WERI-Rb-1 (cell line): Measurements from ENCODE around the gene SHC3.

Source experiments
- DNase-seq: peaks from one replicate; pipeline ENCODE4 v3.0.0-alpha.2; 2020
- H3K27ac ChIP-seq: fragments of 250-450 bp; sonication (Bioruptor Pico); 2 replicates; pipeline ENCODE4 v1.5.1; 2020; ENCODE audit warnings: mild to moderate bottlenecking, moderate library complexity
- H3K27me3 ChIP-seq: fragments of 250-450 bp; sonication (Bioruptor Pico); 2 replicates; pipeline ENCODE4 v1.5.1; 2021; ENCODE audit warnings: mild to moderate bottlenecking, low read depth, moderate library complexity; ENCODE audit not compliant: insufficient read depth, severe bottlenecking
- H3K36me3 ChIP-seq: fragments of 250-450 bp; sonication (Bioruptor Pico); 2 replicates; pipeline ENCODE4 v1.5.1; 2020; ENCODE audit warnings: mild to moderate bottlenecking, moderate library complexity
- H3K4me3 ChIP-seq: 2 replicates; pipeline ENCODE4 v1.5.1; 2011; ENCODE audit warnings: low read depth, mild to moderate bottlenecking, control low read depth, low read length
- H3K9me3 ChIP-seq: fragments of 250-450 bp; sonication (Bioruptor Pico); 2 replicates; pipeline ENCODE4 v1.5.1; 2021; ENCODE audit warnings: mild to moderate bottlenecking, moderate library complexity; ENCODE audit not compliant: severe bottlenecking
- TF ChIP-seq, protein P1 (sequence below): IDR thresholded peaks from 2 replicates; pipeline ENCODE4 v1.5.1; 2011; ENCODE audit warnings: low read depth, mild to moderate bottlenecking, control low read depth, inconsistent platforms, low read length

Gene SHC3

DNA sequence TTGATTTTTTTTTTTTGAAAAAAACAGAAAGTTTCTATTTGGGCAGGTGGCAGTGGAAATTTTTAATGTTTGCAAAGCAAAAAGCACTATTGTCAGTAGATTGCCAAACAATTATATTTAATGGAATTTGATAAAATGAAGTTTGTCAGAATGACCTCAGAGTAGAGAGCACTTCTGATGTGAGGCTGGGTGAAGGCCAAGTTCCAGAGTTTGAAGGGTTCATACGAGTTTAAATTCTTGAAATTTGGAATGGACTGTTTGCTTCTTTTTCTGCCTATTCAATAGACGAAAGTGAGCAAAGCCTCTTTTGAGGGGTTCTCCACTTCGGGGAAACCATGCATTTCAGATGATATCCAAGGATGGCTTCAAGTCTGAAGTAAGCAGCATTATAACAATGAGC lies 7.4 kb downstream of the SHC3 start:
- Histone ChIP-seq H3K9me3 (no peaks in the 10 kb centered on the region), H3K27me3 (no peaks in the 10 kb centered on the region), H3K27ac (no peak overlapping the region), H3K36me3 (no peaks in the 10 kb centered on the region), H3K4me3 (no peak overlapping the region)
- TF ChIP-seq, protein P1, sequence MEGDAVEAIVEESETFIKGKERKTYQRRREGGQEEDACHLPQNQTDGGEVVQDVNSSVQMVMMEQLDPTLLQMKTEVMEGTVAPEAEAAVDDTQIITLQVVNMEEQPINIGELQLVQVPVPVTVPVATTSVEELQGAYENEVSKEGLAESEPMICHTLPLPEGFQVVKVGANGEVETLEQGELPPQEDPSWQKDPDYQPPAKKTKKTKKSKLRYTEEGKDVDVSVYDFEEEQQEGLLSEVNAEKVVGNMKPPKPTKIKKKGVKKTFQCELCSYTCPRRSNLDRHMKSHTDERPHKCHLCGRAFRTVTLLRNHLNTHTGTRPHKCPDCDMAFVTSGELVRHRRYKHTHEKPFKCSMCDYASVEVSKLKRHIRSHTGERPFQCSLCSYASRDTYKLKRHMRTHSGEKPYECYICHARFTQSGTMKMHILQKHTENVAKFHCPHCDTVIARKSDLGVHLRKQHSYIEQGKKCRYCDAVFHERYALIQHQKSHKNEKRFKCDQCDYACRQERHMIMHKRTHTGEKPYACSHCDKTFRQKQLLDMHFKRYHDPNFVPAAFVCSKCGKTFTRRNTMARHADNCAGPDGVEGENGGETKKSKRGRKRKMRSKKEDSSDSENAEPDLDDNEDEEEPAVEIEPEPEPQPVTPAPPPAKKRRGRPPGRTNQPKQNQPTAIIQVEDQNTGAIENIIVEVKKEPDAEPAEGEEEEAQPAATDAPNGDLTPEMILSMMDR, result no peak
- DNase-seq, result no peak

DNA sequence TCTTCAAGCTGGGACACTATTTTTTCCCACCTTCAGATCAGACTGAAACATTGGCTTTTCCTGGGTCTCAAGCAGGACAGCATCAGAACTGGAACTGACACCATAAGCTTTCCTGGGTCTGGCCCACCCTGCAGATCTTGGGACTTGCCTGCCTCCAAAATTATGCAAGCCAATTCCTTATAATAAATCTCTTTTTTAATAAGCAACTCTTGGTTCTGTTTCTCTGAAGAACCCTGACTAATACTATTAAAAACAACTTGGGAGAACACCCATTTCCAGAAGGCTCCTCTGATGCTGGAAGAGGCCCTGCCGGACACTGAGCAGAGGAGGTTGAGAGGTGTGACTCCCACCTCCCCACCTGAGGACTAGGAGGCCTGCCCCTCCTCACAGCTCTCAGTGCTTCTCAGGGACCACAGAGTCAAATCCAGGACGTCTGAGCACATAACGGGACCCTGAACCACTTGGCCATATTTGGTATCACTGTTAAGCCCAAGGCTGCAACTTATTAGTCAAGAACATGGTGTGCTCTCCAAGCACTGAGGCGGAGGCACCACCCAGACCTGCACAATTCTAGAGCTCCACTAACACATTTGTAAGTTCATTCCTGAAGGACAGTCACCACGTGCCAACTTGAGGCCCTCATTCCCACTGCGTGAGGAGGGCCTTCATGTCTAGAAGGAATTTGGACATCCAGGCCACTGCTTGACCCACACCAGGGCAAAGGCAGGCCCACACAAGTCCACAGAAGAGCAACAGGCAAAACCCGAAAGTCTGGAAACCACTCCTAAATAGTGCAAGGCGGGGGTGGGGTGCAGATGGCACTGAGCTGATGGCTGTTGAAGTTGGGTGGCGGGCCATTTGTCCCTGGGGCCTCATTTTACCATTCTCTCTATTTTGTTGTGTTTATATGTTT lies 9.5 kb downstream of the SHC3 start:
- no peak overlapping the region for H3K27ac ChIP-seq
- H3K9me3 ChIP-seq, result no peaks in the 10 kb centered on the region
- H3K36me3 ChIP-seq, result no peaks in the 10 kb centered on the region
- TF ChIP-seq, protein P1, result no peak
- DNase-seq, result no peak
- no peak overlapping the region for H3K4me3 ChIP-seq
- no peaks in the 10 kb centered on the region for H3K27me3 ChIP-seq

DNA sequence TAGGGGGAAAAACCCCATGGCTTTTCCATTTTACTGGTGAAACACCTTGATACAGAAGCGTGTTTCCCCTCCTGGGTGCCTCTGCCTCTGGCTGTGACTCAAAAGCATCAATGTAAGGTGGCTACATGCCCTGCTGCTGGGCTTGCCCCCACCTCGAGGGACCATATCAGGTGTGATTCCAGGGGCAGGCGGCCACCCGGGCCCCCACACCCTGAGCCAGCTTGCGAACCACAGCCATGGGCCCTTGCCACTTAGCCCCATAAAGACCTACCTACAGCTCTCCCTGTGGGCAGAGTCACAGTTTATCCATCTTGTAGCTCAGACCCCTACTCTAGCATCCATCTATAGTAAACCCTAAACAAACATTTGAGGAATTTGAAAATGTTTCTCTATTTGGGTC lies 10.8 kb downstream of the SHC3 start:
- no peak for DNase-seq
- Histone ChIP-seq H3K27me3 (no peaks in the 10 kb centered on the region), H3K4me3 (no peak overlapping the region), H3K27ac (no peak overlapping the region), H3K36me3 (no peaks in the 10 kb centered on the region), H3K9me3 (no peaks in the 10 kb centered on the region)
- TF ChIP-seq, protein P1, result no peak

DNA sequence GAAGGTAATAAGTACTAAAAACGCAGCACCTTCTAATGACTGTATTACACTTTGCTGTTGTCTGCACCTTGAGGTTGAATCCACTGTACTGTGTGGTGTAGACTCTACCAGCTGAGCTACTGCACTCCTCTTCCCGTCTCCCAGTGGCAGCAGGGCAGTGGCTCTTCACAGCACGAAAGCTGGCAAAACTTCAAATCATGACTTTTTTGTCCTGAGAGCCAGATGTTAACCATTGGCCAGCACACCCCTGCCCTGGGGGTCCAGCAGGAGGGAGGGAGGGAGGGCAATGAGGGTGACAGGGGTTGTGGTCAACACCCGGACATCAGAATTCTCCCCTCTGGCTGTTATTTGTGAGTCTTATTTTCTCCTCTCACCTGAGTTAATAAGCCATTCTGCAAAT lies 11.8 kb downstream of the SHC3 start:
- no peaks in the 10 kb centered on the region for H3K36me3 ChIP-seq
- H3K4me3 ChIP-seq, result no peak overlapping the region
- DNase-seq, result no peak
- no peaks in the 10 kb centered on the region for H3K9me3 ChIP-seq
- no peak overlapping the region for H3K27ac ChIP-seq
- no peaks in the 10 kb centered on the region for H3K27me3 ChIP-seq
- TF ChIP-seq, protein P1, result no peak

DNA sequence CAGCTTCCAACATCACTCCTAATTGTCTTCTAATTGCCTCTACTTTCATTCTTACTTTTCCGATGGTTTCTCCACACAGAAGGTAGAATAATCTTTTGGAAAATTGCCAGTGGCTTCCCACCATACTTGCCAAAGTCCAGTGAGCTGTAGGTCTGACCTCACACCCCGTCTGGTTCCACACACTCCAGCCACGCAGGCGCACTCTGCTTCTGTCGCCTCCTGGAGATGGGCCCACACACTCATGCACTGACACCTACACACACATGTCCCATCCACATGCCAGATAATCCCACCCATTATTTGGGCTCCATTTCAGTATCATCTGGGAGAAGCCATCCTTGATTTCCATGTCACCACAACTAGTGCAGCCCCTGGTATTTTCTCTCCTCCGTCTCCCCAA lies 12.7 kb downstream of the SHC3 start:
- Histone ChIP-seq H3K27me3 (no peaks in the 10 kb centered on the region), H3K4me3 (no peak overlapping the region), H3K36me3 (no peaks in the 10 kb centered on the region), H3K9me3 (no peaks in the 10 kb centered on the region), H3K27ac (no peak overlapping the region)
- DNase-seq, result no peak
- TF ChIP-seq, protein P1, result no peak

DNA sequence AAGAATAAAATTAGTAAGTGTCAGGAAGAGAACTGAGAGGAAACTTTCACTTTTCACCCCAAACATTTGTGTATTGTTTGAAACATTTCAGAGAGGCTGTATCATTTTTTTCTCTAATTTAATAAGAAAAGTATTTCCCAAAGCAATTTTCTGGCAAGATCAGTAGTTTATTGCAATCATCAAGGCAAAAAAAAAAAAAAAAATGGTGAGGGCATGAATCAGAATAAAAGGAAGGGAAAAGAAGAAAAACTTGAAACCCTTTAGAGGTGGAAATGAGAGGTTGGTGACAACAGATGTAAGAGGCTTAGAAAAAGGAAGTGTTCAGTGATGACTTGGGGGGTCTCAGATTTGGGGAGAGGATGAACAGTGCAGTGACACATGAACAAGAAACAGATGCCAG lies 13.3 kb downstream of the SHC3 start:
- no peaks in the 10 kb centered on the region for H3K9me3 ChIP-seq
- H3K4me3 ChIP-seq, result no peak overlapping the region
- H3K27ac ChIP-seq, result no peak overlapping the region
- H3K36me3 ChIP-seq, result no peaks in the 10 kb centered on the region
- H3K27me3 ChIP-seq, result no peaks in the 10 kb centered on the region
- TF ChIP-seq, protein P1, result no peak
- DNase-seq, result no peak
